ENCODE data around the gene DAPK1.

DAPK1 gene

GRCh38 chr9:87597710-87598443 is 100.2 kb downstream of the DAPK1 start:
- Histone ChIP-seq H3K36me3 (ENCODE audit: control insufficient read depth, insufficient read depth, low read length) (no peaks in the 10 kb centered on the region), H3K4me3 (ENCODE audit: low read length) (no peak overlapping the region), H3K4me1 (ENCODE audit: control insufficient read depth, insufficient read depth, low read length) (peaks cover 76% of the 10 kb centered on the region), H3K27ac (ENCODE audit: low read depth, low read length) (peak overlapping the region; percentile 72), H3K9ac (ENCODE audit: low read length) (no peak overlapping the region), H3K27me3 (ENCODE audit: control insufficient read depth, insufficient read depth, low read length) (no peaks in the 10 kb centered on the region)

- H3K27me3 ChIP-seq (ENCODE audit: control insufficient read depth, insufficient read depth, low read length), result no peaks in the 10 kb centered on the region
- H3K36me3 ChIP-seq (ENCODE audit: control insufficient read depth, insufficient read depth, low read length), result no peaks in the 10 kb centered on the region
- peaks cover 65% of the 10 kb centered on the region for H3K4me1 ChIP-seq (ENCODE audit: control insufficient read depth, insufficient read depth, low read length)
- peak overlapping the region; percentile 72 for H3K27ac ChIP-seq (ENCODE audit: low read depth, low read length)
- no peak overlapping the region for H3K9ac ChIP-seq (ENCODE audit: low read length)
- H3K4me3 ChIP-seq (ENCODE audit: low read length), result peak overlapping the region; percentile 12
Measured at GRCh38 chr9:87599901-87600610, 102.4 kb downstream of the DAPK1 start.

- H3K4me1 ChIP-seq (ENCODE audit: control insufficient read depth, insufficient read depth, low read length), result peaks cover 56% of the 10 kb centered on the region
- no peaks in the 10 kb centered on the region for H3K36me3 ChIP-seq (ENCODE audit: control insufficient read depth, insufficient read depth, low read length)
- no peak overlapping the region for H3K9ac ChIP-seq (ENCODE audit: low read length)
- peak overlapping the region; percentile 72 for H3K27ac ChIP-seq (ENCODE audit: low read depth, low read length)
- H3K4me3 ChIP-seq (ENCODE audit: low read length), result no peak overlapping the region
- H3K27me3 ChIP-seq (ENCODE audit: control insufficient read depth, insufficient read depth, low read length), result no peaks in the 10 kb centered on the region
Measured at GRCh38 chr9:87601176-87601575, 103.5 kb downstream of the DAPK1 start.

- Histone ChIP-seq H3K36me3 (ENCODE audit: control insufficient read depth, insufficient read depth, low read length) (no peaks in the 10 kb centered on the region), H3K4me3 (ENCODE audit: low read length) (no peak overlapping the region), H3K27ac (ENCODE audit: low read depth, low read length) (no peak overlapping the region), H3K9ac (ENCODE audit: low read length) (no peak overlapping the region), H3K4me1 (ENCODE audit: control insufficient read depth, insufficient read depth, low read length) (peaks cover 52% of the 10 kb centered on the region), H3K27me3 (ENCODE audit: control insufficient read depth, insufficient read depth, low read length) (no peaks in the 10 kb centered on the region)
Measured at GRCh38 chr9:87601595-87601994, 103.9 kb downstream of the DAPK1 start.

GRCh38 chr9:87602933-87603643 is 105.4 kb downstream of the DAPK1 start:
- H3K27ac ChIP-seq (ENCODE audit: low read depth, low read length), result peak overlapping the region; percentile 60
- no peaks in the 10 kb centered on the region for H3K36me3 ChIP-seq (ENCODE audit: control insufficient read depth, insufficient read depth, low read length)
- no peak overlapping the region for H3K4me3 ChIP-seq (ENCODE audit: low read length)
- no peak overlapping the region for H3K9ac ChIP-seq (ENCODE audit: low read length)
- H3K27me3 ChIP-seq (ENCODE audit: control insufficient read depth, insufficient read depth, low read length), result no peaks in the 10 kb centered on the region
- H3K4me1 ChIP-seq (ENCODE audit: control insufficient read depth, insufficient read depth, low read length), result peaks cover 41% of the 10 kb centered on the region

GRCh38 chr9:87603854-87604490 is 106.3 kb downstream of the DAPK1 start:
- Histone ChIP-seq H3K4me3 (ENCODE audit: low read length) (no peak overlapping the region), H3K27me3 (ENCODE audit: control insufficient read depth, insufficient read depth, low read length) (no peaks in the 10 kb centered on the region), H3K4me1 (ENCODE audit: control insufficient read depth, insufficient read depth, low read length) (peaks cover 33% of the 10 kb centered on the region), H3K9ac (ENCODE audit: low read length) (no peak overlapping the region), H3K36me3 (ENCODE audit: control insufficient read depth, insufficient read depth, low read length) (no peaks in the 10 kb centered on the region), H3K27ac (ENCODE audit: low read depth, low read length) (peak overlapping the region; percentile 27)

- Histone ChIP-seq H3K4me3 (ENCODE audit: low read length) (no peak overlapping the region), H3K27me3 (ENCODE audit: control insufficient read depth, insufficient read depth, low read length) (no peaks in the 10 kb centered on the region), H3K36me3 (ENCODE audit: control insufficient read depth, insufficient read depth, low read length) (no peaks in the 10 kb centered on the region), H3K4me1 (ENCODE audit: control insufficient read depth, insufficient read depth, low read length) (peaks cover 27% of the 10 kb centered on the region), H3K27ac (ENCODE audit: low read depth, low read length) (no peak overlapping the region), H3K9ac (ENCODE audit: low read length) (no peak overlapping the region)
Measured at GRCh38 chr9:87604886-87605588, 107.4 kb downstream of the DAPK1 start.

- no peaks in the 10 kb centered on the region for H3K36me3 ChIP-seq (ENCODE audit: control insufficient read depth, insufficient read depth, low read length)
- H3K27ac ChIP-seq (ENCODE audit: low read depth, low read length), result no peak overlapping the region
- no peaks in the 10 kb centered on the region for H3K27me3 ChIP-seq (ENCODE audit: control insufficient read depth, insufficient read depth, low read length)
- peaks cover 27% of the 10 kb centered on the region for H3K4me1 ChIP-seq (ENCODE audit: control insufficient read depth, insufficient read depth, low read length)
- H3K9ac ChIP-seq (ENCODE audit: low read length), result no peak overlapping the region
- no peak overlapping the region for H3K4me3 ChIP-seq (ENCODE audit: low read length)
Measured at GRCh38 chr9:87605676-87606075, 108.0 kb downstream of the DAPK1 start.

- no peak overlapping the region for H3K9ac ChIP-seq (ENCODE audit: low read length)
- no peaks in the 10 kb centered on the region for H3K36me3 ChIP-seq (ENCODE audit: control insufficient read depth, insufficient read depth, low read length)
- peak overlapping the region; percentile 44 for H3K27ac ChIP-seq (ENCODE audit: low read depth, low read length)
- H3K4me1 ChIP-seq (ENCODE audit: control insufficient read depth, insufficient read depth, low read length), result peaks cover 22% of the 10 kb centered on the region
- no peak overlapping the region for H3K4me3 ChIP-seq (ENCODE audit: low read length)
- H3K27me3 ChIP-seq (ENCODE audit: control insufficient read depth, insufficient read depth, low read length), result no peaks in the 10 kb centered on the region
Measured at GRCh38 chr9:87606841-87607521, 109.3 kb downstream of the DAPK1 start.

GRCh38 chr9:87607859-87608258 is 110.2 kb downstream of the DAPK1 start:
- Histone ChIP-seq H3K27me3 (ENCODE audit: control insufficient read depth, insufficient read depth, low read length) (no peaks in the 10 kb centered on the region), H3K4me3 (ENCODE audit: low read length) (no peak overlapping the region), H3K4me1 (ENCODE audit: control insufficient read depth, insufficient read depth, low read length) (peaks cover 21% of the 10 kb centered on the region), H3K9ac (ENCODE audit: low read length) (no peak overlapping the region), H3K36me3 (ENCODE audit: control insufficient read depth, insufficient read depth, low read length) (no peaks in the 10 kb centered on the region), H3K27ac (ENCODE audit: low read depth, low read length) (no peak overlapping the region)

- H3K4me1 ChIP-seq (ENCODE audit: control insufficient read depth, insufficient read depth, low read length), result peaks cover 17% of the 10 kb centered on the region
- no peak overlapping the region for H3K27ac ChIP-seq (ENCODE audit: low read depth, low read length)
- no peak overlapping the region for H3K4me3 ChIP-seq (ENCODE audit: low read length)
- H3K27me3 ChIP-seq (ENCODE audit: control insufficient read depth, insufficient read depth, low read length), result no peaks in the 10 kb centered on the region
- H3K9ac ChIP-seq (ENCODE audit: low read length), result no peak overlapping the region
- H3K36me3 ChIP-seq (ENCODE audit: control insufficient read depth, insufficient read depth, low read length), result no peaks in the 10 kb centered on the region
Measured at GRCh38 chr9:87609002-87609401, 111.3 kb downstream of the DAPK1 start.
